T-helper 9 cell (primary cell): ENCODE data around the gene RYR2.

Source experiments
- DNase-seq: peaks from one replicate; pipeline ENCODE4 v3.0.0-alpha.2; 2020
- total RNA-seq, 2 donors: gene quantifications; one replicate each; lab custom pipeline; 2026; lab: John Stamatoyannopoulos, UW

RYR2 gene
- 0.14 to 0.48 reads per million in 2 donors for total RNA-seq

- no peak for DNase-seq
Measured at GRCh38 chr1:237041795-237042525, at the start of gene RYR2. TSS of gene RYR2 (plus strand) at chr1:237042184. CDS start at chr1:237042522, 338 bp downstream.

GRCh38 chr1:236992449-236992848 lies 49.5 kb upstream of the RYR2 start:
- no peak for DNase-seq

GRCh38 chr1:236994450-236994849 lies 47.5 kb upstream of the RYR2 start:
- no peak for DNase-seq

GRCh38 chr1:236997361-236997760 lies 44.6 kb upstream of the RYR2 start:
- no peak for DNase-seq

- DNase-seq: no peak
Measured at GRCh38 chr1:236997882-236998281, 44.1 kb upstream of the RYR2 start.

GRCh38 chr1:236998546-236998945 lies 43.4 kb upstream of the RYR2 start:
- no peak for DNase-seq

GRCh38 chr1:237000191-237000590 lies 41.8 kb upstream of the RYR2 start:
- no peak for DNase-seq

GRCh38 chr1:237003516-237003915 lies 38.5 kb upstream of the RYR2 start:
- DNase-seq: no peak

GRCh38 chr1:237004116-237004515 lies 37.9 kb upstream of the RYR2 start, which contains the start of gene MT1HL1:
TSS of gene MT1HL1 (minus strand) at chr1:237004441. CDS start at chr1:237004372, 69 bp downstream.
- DNase-seq: no peak

- DNase-seq: no peak
Measured at GRCh38 chr1:237005674-237006073, 36.3 kb upstream of the RYR2 start.

GRCh38 chr1:237007147-237007881 lies 34.7 kb upstream of the RYR2 start:
- no peak for DNase-seq

- DNase-seq: no peak
Measured at GRCh38 chr1:237009611-237010010, 32.4 kb upstream of the RYR2 start.

GRCh38 chr1:237011432-237011831 lies 30.6 kb upstream of the RYR2 start:
- DNase-seq: no peak

- DNase-seq: no peak
Measured at GRCh38 chr1:237012361-237012760, 29.6 kb upstream of the RYR2 start.

GRCh38 chr1:237012788-237013383 lies 29.1 kb upstream of the RYR2 start:
- no peak for DNase-seq

GRCh38 chr1:237013608-237014007 lies 28.4 kb upstream of the RYR2 start:
- no peak for DNase-seq

GRCh38 chr1:237016626-237017025 lies 25.4 kb upstream of the RYR2 start:
- no peak for DNase-seq

- no peak for DNase-seq
Measured at GRCh38 chr1:237018896-237019295, 23.1 kb upstream of the RYR2 start.

GRCh38 chr1:237025358-237026074 lies 16.5 kb upstream of the RYR2 start:
- DNase-seq: no peak

- no peak for DNase-seq
Measured at GRCh38 chr1:237029240-237029639, 12.7 kb upstream of the RYR2 start.

- no peak for DNase-seq
Measured at GRCh38 chr1:237029850-237030535, 12.0 kb upstream of the RYR2 start.

- DNase-seq: no peak
Measured at GRCh38 chr1:237031480-237031879, 10.5 kb upstream of the RYR2 start.
